ENCODE data around the gene DCC. TPM values are rescaled to one million over a fixed set of nuclear protein-coding genes. Genes with fewer than 3 reads are reported as not detected.

Gene DCC
- total RNA-seq, 1 experiment from 2014 or later, result not detected

DNA sequence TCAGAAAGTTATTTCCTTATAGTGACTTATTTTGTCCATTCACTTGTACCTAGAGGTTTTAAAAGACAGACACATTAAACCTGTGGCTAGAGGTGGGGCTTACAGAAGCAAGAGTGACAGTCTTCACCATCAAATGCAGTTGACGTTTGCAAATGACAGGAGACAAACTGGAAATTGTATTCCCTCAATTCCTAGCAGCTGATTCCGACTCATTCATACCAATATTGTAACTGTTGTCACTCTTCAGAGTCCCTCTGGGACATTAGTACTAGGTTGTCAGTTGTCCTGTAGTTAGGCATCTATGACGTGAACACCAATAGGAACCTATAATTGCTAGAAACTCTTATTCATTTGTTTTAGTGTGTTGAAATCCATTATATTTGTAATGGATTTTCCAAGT is 794.7 kb downstream of the DCC start:
- in situ Hi-C loops (cut with HindIII; ENCODE audit: low pct_unique_long_range_greater_than_20kb, low sequenced_read_pairs), result no loop called here
- no peak for DNase-seq (ENCODE audit: low read depth)

DNA sequence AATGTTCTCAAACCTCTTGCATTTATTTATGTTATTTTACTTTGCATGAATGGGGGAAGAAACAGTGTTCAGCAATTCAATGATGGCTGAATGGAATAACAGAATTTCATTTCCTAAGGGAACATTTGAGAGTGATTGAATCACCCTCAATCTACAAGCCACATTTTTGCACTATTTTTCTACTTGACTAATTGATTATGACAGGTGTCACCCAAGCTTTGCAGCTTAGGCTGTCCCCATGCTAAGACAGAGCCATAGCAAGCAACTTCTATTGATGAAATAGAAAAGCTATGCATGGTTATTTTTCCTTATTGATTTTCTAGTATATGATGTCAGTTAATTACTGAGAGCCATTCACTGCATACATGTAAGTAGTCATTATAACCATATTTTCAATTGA is 795.7 kb downstream of the DCC start:
- in situ Hi-C loops (cut with HindIII; ENCODE audit: low pct_unique_long_range_greater_than_20kb, low sequenced_read_pairs), result no loop called here
- DNase-seq (ENCODE audit: low read depth), result no peak

- in situ Hi-C loops (cut with HindIII; ENCODE audit: low pct_unique_long_range_greater_than_20kb, low sequenced_read_pairs), result no loop called here
- no peak for DNase-seq (ENCODE audit: low read depth)
These were observed 799.9 kb downstream of the DCC start for GRCh38 chr18:53139746-53140500.

DNA sequence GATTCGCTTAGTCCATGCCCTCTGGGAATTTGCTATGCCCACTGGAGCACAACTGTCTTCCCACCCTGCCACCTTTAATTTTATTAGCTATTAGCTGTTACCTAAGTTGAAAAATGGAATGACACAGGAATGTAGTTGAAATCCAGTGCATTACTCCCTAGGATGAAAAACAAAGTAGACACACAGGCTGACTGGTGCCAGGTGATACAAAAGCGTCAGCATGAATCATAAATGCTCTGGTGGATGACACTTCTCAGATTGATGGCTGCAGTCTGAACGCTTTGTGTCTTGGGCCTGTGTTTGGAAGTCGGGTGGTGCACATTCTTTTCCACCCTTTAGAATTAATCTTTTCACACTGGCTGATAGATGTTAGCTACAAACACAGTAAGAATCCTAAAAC is 802.0 kb downstream of the DCC start:
- peak; percentile 2 for DNase-seq (ENCODE audit: low read depth)
- in situ Hi-C loops (cut with HindIII; ENCODE audit: low pct_unique_long_range_greater_than_20kb, low sequenced_read_pairs), result no loop called here

DNA sequence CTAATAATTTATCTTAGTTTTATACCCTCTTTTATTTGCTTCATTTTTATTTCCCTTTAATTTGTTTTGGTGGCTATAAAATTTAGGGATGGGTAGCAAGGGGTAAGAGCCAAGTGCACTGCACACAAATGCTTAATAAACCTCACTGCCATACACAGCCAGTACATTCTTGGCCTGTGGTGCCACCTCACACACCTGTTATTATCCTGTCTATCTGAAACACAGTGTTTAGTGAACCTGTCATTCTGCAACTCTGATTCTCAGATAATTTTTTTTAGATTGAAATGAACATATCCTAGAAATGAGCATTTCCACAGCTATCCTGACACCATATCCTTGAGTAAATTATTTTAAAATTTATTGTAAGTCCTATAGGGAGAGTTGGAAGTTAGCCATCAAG is 807.5 kb downstream of the DCC start:
- DNase-seq (ENCODE audit: low read depth), result no peak
- in situ Hi-C loops (cut with HindIII; ENCODE audit: low pct_unique_long_range_greater_than_20kb, low sequenced_read_pairs), result no loop called here

- no peak for DNase-seq (ENCODE audit: low read depth)
- in situ Hi-C loops (cut with HindIII; ENCODE audit: low pct_unique_long_range_greater_than_20kb, low sequenced_read_pairs), result no loop called here
These were observed 808.1 kb downstream of the DCC start for GRCh38 chr18:53148123-53148522.

DNA sequence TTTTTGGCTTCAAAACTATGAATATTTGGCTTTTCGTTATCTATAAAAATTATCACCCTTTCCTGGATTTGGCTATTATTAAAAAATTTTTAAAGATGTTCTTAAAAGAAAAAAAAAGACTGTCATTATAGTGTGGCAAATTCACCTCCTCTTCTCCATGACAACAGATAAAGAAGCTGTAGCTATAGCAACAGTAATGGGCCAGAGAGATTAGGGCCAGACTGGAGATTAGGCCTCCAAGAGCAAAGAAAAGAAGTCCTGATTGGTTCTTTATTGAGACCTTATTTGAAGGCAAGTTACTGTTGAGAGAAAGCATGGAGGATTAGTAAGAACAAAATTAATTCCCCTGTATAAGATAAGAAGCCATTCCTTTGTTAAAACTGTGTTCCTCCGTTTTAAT is 812.5 kb downstream of the DCC start:
- no peak for DNase-seq (ENCODE audit: low read depth)
- in situ Hi-C loops (cut with HindIII; ENCODE audit: low pct_unique_long_range_greater_than_20kb, low sequenced_read_pairs), result no loop called here

- DNase-seq (ENCODE audit: low read depth), result no peak
- in situ Hi-C loops (cut with HindIII; ENCODE audit: low pct_unique_long_range_greater_than_20kb, low sequenced_read_pairs), result no loop called here
These were observed 813.3 kb downstream of the DCC start for GRCh38 chr18:53153281-53153680.

- no peak for DNase-seq (ENCODE audit: low read depth)
- in situ Hi-C loops (cut with HindIII; ENCODE audit: low pct_unique_long_range_greater_than_20kb, low sequenced_read_pairs), result no loop called here
These were observed 813.8 kb downstream of the DCC start for GRCh38 chr18:53153800-53154199.

DNA sequence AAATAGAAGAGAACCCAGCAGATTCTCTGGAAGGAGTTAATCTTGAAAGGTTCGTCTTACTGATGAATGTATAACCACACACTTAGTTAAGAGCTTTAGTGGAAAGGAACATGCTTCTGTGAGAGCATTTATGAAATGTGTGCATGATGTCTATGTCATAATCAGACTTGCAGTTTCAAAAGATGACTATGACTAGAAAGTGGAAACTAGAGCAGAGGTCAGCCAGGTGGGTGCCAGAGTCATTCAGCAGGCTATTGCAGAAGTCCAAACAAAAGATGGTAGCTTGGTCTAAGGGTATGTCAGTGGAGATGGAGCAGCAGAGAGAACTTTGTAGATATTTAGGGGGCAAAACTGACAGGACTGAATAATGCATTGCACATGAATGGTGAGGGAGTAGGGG is 825.8 kb downstream of the DCC start:
- DNase-seq (ENCODE audit: low read depth), result no peak
- in situ Hi-C loops (cut with HindIII; ENCODE audit: low pct_unique_long_range_greater_than_20kb, low sequenced_read_pairs), result no loop called here

DNA sequence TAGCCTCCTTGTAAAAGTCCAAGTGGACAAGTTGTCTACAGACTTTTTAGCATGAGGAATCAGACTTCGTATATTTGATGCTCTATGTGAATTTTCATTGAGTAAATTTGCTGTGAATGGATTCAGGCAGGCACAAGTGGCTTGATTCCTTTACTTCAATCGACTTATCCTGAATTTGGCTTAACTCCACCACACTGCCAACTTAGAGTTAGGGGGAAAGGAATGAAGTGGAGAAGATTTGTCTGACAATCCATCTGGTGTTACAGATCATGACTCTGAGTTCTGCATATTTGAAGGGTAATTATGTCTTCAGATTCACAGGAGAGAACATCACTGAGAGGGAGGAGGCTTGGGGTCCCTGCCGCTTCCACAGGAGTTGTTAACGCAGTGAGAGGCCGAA is 829.3 kb downstream of the DCC start:
- in situ Hi-C loops (cut with HindIII; ENCODE audit: low pct_unique_long_range_greater_than_20kb, low sequenced_read_pairs), result no loop called here
- DNase-seq (ENCODE audit: low read depth), result no peak

GRCh38 chr18:53191634-53192033 is 851.6 kb downstream of the DCC start:
- in situ Hi-C loops (cut with HindIII; ENCODE audit: low pct_unique_long_range_greater_than_20kb, low sequenced_read_pairs), result no loop called here
- DNase-seq (ENCODE audit: low read depth), result no peak

DNA sequence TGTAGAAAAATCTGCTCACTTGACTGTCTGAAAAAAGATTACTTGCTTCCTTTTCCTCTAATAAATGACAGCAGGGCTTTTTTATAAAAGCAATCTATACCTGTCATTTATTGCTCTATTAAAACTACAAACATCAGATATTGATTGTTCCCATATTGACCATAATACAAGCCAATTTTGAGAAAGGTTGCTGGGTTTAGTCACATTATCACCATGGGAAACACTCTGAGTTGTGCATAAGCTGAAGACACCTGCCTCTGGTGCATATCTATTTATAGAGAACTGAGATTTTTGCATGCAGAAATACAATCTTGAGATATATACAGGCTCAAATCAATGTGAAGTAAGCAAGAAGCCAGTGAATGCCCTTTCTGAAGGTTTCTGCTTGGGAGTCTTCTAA is 853.9 kb downstream of the DCC start:
- in situ Hi-C loops (cut with HindIII; ENCODE audit: low pct_unique_long_range_greater_than_20kb, low sequenced_read_pairs), result no loop called here
- DNase-seq (ENCODE audit: low read depth), result no peak

GRCh38 chr18:53219853-53220252 is 879.9 kb downstream of the DCC start:
- DNase-seq (ENCODE audit: low read depth), result no peak
- in situ Hi-C loops (cut with HindIII; ENCODE audit: low pct_unique_long_range_greater_than_20kb, low sequenced_read_pairs), result no loop called here

GRCh38 chr18:53224128-53224778 is 884.3 kb downstream of the DCC start:
- in situ Hi-C loops (cut with HindIII; ENCODE audit: low pct_unique_long_range_greater_than_20kb, low sequenced_read_pairs), result no loop called here
- DNase-seq (ENCODE audit: low read depth), result no peak

- in situ Hi-C loops (cut with HindIII; ENCODE audit: low pct_unique_long_range_greater_than_20kb, low sequenced_read_pairs), result no loop called here
These were observed 885.7 kb downstream of the DCC start for GRCh38 chr18:53225567-53226325.

GRCh38 chr18:53234610-53235009 is 894.6 kb downstream of the DCC start:
- in situ Hi-C loops (cut with HindIII; ENCODE audit: low pct_unique_long_range_greater_than_20kb, low sequenced_read_pairs), result no loop called here
- DNase-seq (ENCODE audit: low read depth), result no peak

More at GRCh38 chr18:53225567-53226325, 885.7 kb downstream of the DCC start:
- DNase-seq (ENCODE audit: low read depth), result no peak

- DNase-seq (ENCODE audit: low read depth), result no peak
These were observed 901.2 kb downstream of the DCC start for GRCh38 chr18:53241161-53241560.

GRCh38 chr18:53253789-53254188 is 913.8 kb downstream of the DCC start:
- in situ Hi-C loops (cut with HindIII; ENCODE audit: low pct_unique_long_range_greater_than_20kb, low sequenced_read_pairs), result no loop called here
- DNase-seq (ENCODE audit: low read depth), result no peak

More at GRCh38 chr18:53241161-53241560, 901.2 kb downstream of the DCC start:
- in situ Hi-C loops (cut with HindIII; ENCODE audit: low pct_unique_long_range_greater_than_20kb, low sequenced_read_pairs), result no loop called here
